Right atrium auricular region (tissue), 2 donors: Measurements from ENCODE around the gene PCDH12. TPM values are rescaled to one million over a fixed set of nuclear protein-coding genes. Genes with fewer than 3 reads are reported as not detected.

Source experiments
- DNase-seq: peaks from one replicate; pipeline ENCODE4 v3.0.0-alpha.2; 2019; ENCODE audit warnings: low spot score
- H3K27ac ChIP-seq, 2 donors: fragments of 200-600 bp; sonication (generic); 1 replicate in 1 of 2; 2 replicates in 1 of 2; pipeline ENCODE4 v1.5.1; 2016 to 2019
- H3K27me3 ChIP-seq, 2 donors: fragments of 200-600 bp; sonication (generic); one replicate each; pipeline versions ENCODE4 v1.5.1 to v1.6.0; 2017 to 2019
- H3K36me3 ChIP-seq: fragments of 200-600 bp; sonication (generic); one replicate; pipeline ENCODE4 v1.5.1; 2016
- H3K4me1 ChIP-seq, 2 donors: fragments of 200-600 bp; sonication (generic); one replicate each; pipeline versions ENCODE4 v1.5.1 to v1.6.0; 2017 to 2019
- H3K4me3 ChIP-seq, 2 donors: fragments of 200-600 bp; sonication (generic); 1 replicate in 1 of 2; 2 replicates in 1 of 2; pipeline ENCODE4 v1.5.1; 2017 to 2019; ENCODE audit warnings: mild to moderate bottlenecking in 1 of 2, moderate library complexity in 1 of 2
- H3K9me3 ChIP-seq, 2 donors: fragments of 200-600 bp; sonication (generic); one replicate each; pipeline ENCODE4 v1.5.1; 2019
- total RNA-seq, 2 donors: library from RNA; depleted of rRNA; stranded (reverse); fragments of >200 nt; gene quantifications; one replicate each; pipeline ENCODE4 v1.1.0, GENCODE V29; 2016
- TF ChIP-seq, protein P1 (sequence below), 2 donors: fragments of 200-600 bp; sonication (generic); IDR thresholded peaks; one replicate each; pipeline ENCODE4 v1.5.1; 2019; ENCODE audit warnings: antibody characterized with exemption in 2 of 2

PCDH12 gene
- total RNA-seq, 2 donors from 2014 or later: 7.6 to 8.8 TPM

DNA sequence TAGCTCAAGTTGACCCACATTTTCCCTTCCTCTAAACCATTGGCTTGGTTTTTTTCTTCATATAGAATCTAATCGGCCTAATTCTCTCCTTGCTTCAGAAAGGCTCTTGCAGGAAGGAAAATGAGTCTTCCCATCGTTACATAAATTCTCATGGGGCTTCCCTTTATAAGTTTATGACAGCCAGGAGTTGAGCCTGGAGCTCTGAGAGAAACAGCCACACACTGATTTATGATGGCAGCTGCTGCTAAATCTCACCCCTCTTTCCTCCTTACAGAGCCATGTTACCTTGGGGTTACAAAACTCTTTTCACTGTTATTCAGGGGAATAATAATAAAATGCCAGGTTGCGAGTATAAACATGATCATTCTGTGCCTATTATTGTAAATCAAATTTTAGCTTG lies 5.7 kb upstream of the PCDH12 start:
- TF ChIP-seq, protein P1, sequence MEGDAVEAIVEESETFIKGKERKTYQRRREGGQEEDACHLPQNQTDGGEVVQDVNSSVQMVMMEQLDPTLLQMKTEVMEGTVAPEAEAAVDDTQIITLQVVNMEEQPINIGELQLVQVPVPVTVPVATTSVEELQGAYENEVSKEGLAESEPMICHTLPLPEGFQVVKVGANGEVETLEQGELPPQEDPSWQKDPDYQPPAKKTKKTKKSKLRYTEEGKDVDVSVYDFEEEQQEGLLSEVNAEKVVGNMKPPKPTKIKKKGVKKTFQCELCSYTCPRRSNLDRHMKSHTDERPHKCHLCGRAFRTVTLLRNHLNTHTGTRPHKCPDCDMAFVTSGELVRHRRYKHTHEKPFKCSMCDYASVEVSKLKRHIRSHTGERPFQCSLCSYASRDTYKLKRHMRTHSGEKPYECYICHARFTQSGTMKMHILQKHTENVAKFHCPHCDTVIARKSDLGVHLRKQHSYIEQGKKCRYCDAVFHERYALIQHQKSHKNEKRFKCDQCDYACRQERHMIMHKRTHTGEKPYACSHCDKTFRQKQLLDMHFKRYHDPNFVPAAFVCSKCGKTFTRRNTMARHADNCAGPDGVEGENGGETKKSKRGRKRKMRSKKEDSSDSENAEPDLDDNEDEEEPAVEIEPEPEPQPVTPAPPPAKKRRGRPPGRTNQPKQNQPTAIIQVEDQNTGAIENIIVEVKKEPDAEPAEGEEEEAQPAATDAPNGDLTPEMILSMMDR (IDR thresholded peaks at IDR 0.05): no peak
- DNase-seq: no peak
- Histone ChIP-seq H3K4me1 (peaks cover 4 to 25% of the 10 kb centered on the region in 2 donors), H3K9me3 (no peaks in the 10 kb centered on the region), H3K4me3 (no peak overlapping the region), H3K27me3 (no peaks in the 10 kb centered on the region), H3K27ac (no peak overlapping the region), H3K36me3 (no peaks in the 10 kb centered on the region)

DNA sequence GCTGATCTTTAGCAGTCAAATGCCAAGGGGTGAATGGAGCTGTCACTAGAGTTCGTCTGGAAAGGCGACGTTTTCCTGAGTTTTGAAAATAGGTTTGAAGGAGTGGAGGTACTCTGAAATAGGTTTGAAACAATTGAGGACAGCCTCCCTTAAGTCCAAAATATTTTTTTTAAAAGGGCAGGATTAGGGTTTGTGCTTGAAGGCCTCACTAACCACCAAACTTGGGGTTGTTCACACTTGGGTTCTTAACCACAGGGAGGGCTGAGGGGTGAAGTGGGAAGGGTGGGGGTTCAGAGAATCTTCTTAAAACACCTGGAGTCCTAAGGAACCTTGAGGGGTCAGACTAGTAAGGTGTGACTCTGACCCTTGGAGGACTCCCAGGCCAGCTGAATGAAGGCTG lies 3.5 kb upstream of the PCDH12 start:
- DNase-seq: no peak
- TF ChIP-seq, protein P1 (IDR thresholded peaks at IDR 0.05): no peak
- Histone ChIP-seq H3K4me3 (no peak overlapping the region), H3K27ac (no peak overlapping the region), H3K36me3 (no peaks in the 10 kb centered on the region), H3K27me3 (no peaks in the 10 kb centered on the region), H3K9me3 (no peaks in the 10 kb centered on the region), H3K4me1 (peaks cover 4 to 29% of the 10 kb centered on the region in 2 donors)

DNA sequence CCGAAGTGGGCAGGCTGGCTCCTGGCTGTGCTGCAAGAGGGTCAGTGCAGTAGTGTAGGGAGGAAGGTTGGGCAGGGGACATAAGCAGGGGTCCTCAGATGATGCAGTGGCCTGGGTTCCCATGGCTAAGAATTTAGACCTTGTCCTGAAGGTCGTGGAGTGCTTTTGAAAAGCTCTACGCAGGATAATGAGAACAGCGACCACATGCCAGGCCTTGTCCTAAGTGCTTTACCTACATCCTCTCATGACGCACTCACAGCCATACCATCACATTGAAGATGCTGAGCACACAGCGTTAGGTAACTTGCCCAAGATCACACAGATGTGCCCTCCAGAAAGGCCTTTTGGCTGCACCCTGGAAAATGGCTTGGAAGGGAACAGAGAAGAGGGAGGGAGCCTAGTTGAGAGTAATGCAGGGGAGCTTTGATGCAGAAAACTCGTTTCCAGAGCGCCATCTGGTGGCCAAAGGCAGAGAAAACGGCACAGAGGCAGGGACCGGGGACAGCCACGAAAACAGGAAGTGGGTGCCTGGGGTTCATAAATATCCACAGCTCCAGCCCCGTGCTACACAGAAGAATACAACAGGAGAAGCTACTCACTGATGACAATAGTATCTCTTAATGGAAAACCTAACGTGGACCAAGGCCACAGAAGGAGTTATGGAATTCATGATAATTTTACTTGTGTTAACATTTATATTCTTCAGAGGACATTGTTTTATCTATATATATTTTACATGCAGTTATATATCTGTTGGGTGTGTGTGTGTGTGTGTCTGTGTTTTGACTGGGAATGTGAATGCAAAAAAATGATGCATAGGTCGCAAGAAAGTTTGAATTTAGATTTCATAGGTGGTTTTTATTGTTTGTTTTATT lies 2.7 kb upstream of the PCDH12 start:
- Histone ChIP-seq H3K27ac (no peak overlapping the region), H3K4me1 (peaks cover 4 to 29% of the 10 kb centered on the region in 2 donors)
- TF ChIP-seq, protein P1 (IDR thresholded peaks at IDR 0.05): peak; percentile 80 to 90

DNA sequence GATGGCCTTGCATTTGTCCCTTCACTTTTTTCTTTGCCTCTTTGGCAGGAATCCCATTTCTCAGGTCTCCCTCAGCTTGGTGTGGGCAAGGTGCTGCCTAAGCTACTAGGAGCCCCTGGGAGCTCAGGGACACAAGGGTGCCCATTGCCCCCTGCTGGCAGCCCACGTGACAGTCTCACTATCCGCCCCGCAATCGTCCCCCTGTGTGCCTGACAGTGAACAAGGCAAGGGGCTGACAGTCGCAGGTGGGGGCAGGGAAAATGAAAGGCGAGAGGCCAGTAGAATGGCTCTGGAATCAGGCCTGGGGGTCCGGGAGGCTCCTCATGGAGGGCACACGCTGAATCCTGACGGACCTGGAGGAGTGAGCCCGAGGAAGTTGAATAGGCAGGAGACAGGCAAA lies 2.0 kb upstream of the PCDH12 start:
- TF ChIP-seq, protein P1 (IDR thresholded peaks at IDR 0.05): peak in 1 of 2 donors; percentile 28
- Histone ChIP-seq H3K27ac (no peak overlapping the region), H3K4me3 (no peak overlapping the region), H3K9me3 (no peaks in the 10 kb centered on the region), H3K4me1 (peaks cover 4 to 29% of the 10 kb centered on the region in 2 donors), H3K27me3 (no peaks in the 10 kb centered on the region), H3K36me3 (no peaks in the 10 kb centered on the region)
- no peak for DNase-seq

More for the DNA sequence above, 2.7 kb upstream of the PCDH12 start:
- no peak overlapping the region for H3K4me3 ChIP-seq
- DNase-seq: peak; percentile 94
- no peaks in the 10 kb centered on the region for H3K9me3 ChIP-seq
- no peaks in the 10 kb centered on the region for H3K27me3 ChIP-seq
- H3K36me3 ChIP-seq: no peaks in the 10 kb centered on the region

DNA sequence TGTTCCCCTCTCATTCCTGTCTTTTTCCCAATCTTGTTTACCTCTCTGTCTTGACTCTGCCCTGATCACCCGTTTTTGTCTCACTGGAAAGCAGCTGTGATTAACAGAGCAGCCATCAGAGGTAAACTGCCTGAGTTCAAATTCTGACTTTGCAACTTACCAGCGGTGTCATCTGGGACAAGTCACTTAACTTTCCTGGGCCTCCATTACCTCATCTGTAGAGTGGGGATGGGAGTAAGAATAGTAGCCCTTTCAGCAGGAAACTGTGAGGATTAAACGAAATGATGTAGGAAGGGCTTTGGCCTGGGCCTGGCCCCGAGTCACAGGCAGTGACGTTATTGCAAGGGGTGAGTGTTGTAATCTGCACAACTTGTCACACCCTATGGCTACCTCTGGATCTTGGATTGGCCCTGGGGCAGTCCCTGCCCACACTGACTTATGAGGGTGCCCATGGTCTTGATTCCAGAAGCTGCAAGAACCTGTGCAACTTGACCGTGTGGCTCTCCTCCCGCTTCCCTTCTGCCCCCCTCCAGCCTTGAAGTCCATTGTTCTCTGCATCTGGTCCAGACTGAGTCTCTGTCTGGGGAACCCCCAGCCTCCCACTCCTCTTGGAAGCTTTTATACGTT lies 657 bp upstream of the PCDH12 start:
- TF ChIP-seq, protein P1 (IDR thresholded peaks at IDR 0.05): no peak
- Histone ChIP-seq H3K4me3 (peak overlapping the region in 1 of 2 donors; percentile 5), H3K36me3 (no peaks in the 10 kb centered on the region), H3K9me3 (no peaks in the 10 kb centered on the region), H3K4me1 (peaks cover 4 to 29% of the 10 kb centered on the region in 2 donors), H3K27ac (peak overlapping the region; percentile 41 to 64), H3K27me3 (no peaks in the 10 kb centered on the region)
- DNase-seq: peak; percentile 83
